HG03159 (cell line): Measurements from ENCODE around the gene TOMM22.
A peak's percentile ranks its signal among the peaks of the same experiment; 100 is the strongest.

Source experiments
- ATAC-seq: cut with Tn5 transposase; IDR thresholded peaks from one replicate; pipeline ENCODE4 v1.9.1; 2021; ENCODE audit warnings: mild to moderate bottlenecking, moderate library complexity; ENCODE audit not compliant: unreplicated experiment

Gene TOMM22

GRCh38 chr22:38694940-38695339 is 13.2 kb downstream of the TOMM22 start:
- ATAC-seq: no peak

GRCh38 chr22:38696606-38697424 is 15.1 kb downstream of the TOMM22 start:
- ATAC-seq: no peak

- ATAC-seq: no peak
Measured at GRCh38 chr22:38697425-38698089, 15.8 kb downstream of the TOMM22 start.

GRCh38 chr22:38698407-38699094 is 16.8 kb downstream of the TOMM22 start:
- ATAC-seq: no peak

GRCh38 chr22:38699143-38699542 is 17.4 kb downstream of the TOMM22 start:
- ATAC-seq: no peak

GRCh38 chr22:38699784-38700183 is 18.0 kb downstream of the TOMM22 start:
- ATAC-seq: no peak

GRCh38 chr22:38700270-38700788 is 18.6 kb downstream of the TOMM22 start:
- ATAC-seq: peak; percentile 8

- ATAC-seq: peak; percentile 40
Measured at GRCh38 chr22:38700789-38701628, 19.3 kb downstream of the TOMM22 start, which contains the start of gene JOSD1. Gene JOSD1, minus strand, starts transcription at chr22:38700943. Its CDS starts 956 bp downstream, at chr22:38699987.

- ATAC-seq: no peak
Measured at GRCh38 chr22:38704654-38705234, 23.0 kb downstream of the TOMM22 start.

- peak; percentile 76 for ATAC-seq
Measured at GRCh38 chr22:38705235-38706100, 23.7 kb downstream of the TOMM22 start, which contains the start of gene GTPBP1. Gene GTPBP1, plus strand, starts transcription at chr22:38705944. Its CDS starts 12 bp downstream, at chr22:38705956.

- ATAC-seq: peak; percentile 1
Measured at GRCh38 chr22:38706101-38706900, 24.5 kb downstream of the TOMM22 start.

- ATAC-seq: no peak
Measured at GRCh38 chr22:38706901-38707195, 25.1 kb downstream of the TOMM22 start.

- ATAC-seq: no peak
Measured at GRCh38 chr22:38707346-38707745, 25.6 kb downstream of the TOMM22 start.

GRCh38 chr22:38707984-38708383 is 26.2 kb downstream of the TOMM22 start:
- no peak for ATAC-seq

- ATAC-seq: no peak
Measured at GRCh38 chr22:38709306-38709705, 27.5 kb downstream of the TOMM22 start.

- no peak for ATAC-seq
Measured at GRCh38 chr22:38710351-38710750, 28.6 kb downstream of the TOMM22 start.

GRCh38 chr22:38710866-38711265 is 29.1 kb downstream of the TOMM22 start:
- no peak for ATAC-seq

- ATAC-seq: no peak
Measured at GRCh38 chr22:38712486-38713207, 30.9 kb downstream of the TOMM22 start.
